ENCODE data around the gene SELENOO.

Gene SELENOO

DNA sequence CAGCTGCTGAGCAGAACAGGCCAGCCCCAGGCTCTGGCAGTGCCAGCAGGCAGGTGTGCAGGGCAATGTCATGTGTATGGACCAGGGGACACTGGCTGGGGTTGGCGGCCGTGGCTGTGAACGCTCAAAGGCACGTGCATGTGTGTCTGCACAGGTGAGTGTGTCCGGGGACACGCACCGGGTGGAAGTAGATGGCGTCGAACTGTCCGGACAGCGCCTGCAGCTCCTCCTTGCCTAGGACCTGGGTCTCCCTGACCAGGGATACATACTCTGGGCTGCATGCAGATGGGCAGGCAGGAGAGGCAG is 49.4 kb downstream of the SELENOO start:
- ATAC-seq (ENCODE audit: insufficient read depth, low read depth) (no peak), DNase-seq (no peak)
- Histone ChIP-seq H3K27ac (ENCODE audit: low read length) (peak overlapping the region; percentile 86), H3K4me3 (ENCODE audit: low read depth in 1 of 2, low read length in 2 of 2) (peak overlapping the region; percentile 96 to 100; a peak in 3 of 4 replicates), H3K4me1 (ENCODE audit: insufficient read depth, low read length) (peaks cover 44% of the 10 kb centered on the region), H3K9ac (ENCODE audit: low read depth, low read length) (peak overlapping the region; percentile 100), H3K4me2 (ENCODE audit: insufficient read depth, low read length) (peak overlapping the region; percentile 100), H3K36me3 (ENCODE audit: insufficient read depth, low read length) (peaks cover 49% of the 10 kb centered on the region), H2AFZ (ENCODE audit: low read depth, low read length) (no peak overlapping the region), H4K20me1 (ENCODE audit: insufficient read depth, low read length) (peaks cover 35% of the 10 kb centered on the region), H3K9me3 (ENCODE audit: insufficient read depth, low read length, severe bottlenecking) (no peaks in the 10 kb centered on the region), H3K79me2 (ENCODE audit: insufficient read depth, low read length) (peaks cover 38% of the 10 kb centered on the region), H3K27me3 (ENCODE audit: insufficient read depth, low read length, poor library complexity) (no peaks in the 10 kb centered on the region)
- TF ChIP-seq, protein P1, sequence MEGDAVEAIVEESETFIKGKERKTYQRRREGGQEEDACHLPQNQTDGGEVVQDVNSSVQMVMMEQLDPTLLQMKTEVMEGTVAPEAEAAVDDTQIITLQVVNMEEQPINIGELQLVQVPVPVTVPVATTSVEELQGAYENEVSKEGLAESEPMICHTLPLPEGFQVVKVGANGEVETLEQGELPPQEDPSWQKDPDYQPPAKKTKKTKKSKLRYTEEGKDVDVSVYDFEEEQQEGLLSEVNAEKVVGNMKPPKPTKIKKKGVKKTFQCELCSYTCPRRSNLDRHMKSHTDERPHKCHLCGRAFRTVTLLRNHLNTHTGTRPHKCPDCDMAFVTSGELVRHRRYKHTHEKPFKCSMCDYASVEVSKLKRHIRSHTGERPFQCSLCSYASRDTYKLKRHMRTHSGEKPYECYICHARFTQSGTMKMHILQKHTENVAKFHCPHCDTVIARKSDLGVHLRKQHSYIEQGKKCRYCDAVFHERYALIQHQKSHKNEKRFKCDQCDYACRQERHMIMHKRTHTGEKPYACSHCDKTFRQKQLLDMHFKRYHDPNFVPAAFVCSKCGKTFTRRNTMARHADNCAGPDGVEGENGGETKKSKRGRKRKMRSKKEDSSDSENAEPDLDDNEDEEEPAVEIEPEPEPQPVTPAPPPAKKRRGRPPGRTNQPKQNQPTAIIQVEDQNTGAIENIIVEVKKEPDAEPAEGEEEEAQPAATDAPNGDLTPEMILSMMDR (IDR thresholded peaks at IDR 0.05; ENCODE audit: borderline replicate concordance, extremely low read depth, low read length, poor library complexity, severe bottlenecking), result no peak
- TF ChIP-seq EZH2 (IDR thresholded peaks at IDR 0.05; ENCODE audit: borderline replicate concordance, low read depth, low read length, severe bottlenecking), result no peak

DNA sequence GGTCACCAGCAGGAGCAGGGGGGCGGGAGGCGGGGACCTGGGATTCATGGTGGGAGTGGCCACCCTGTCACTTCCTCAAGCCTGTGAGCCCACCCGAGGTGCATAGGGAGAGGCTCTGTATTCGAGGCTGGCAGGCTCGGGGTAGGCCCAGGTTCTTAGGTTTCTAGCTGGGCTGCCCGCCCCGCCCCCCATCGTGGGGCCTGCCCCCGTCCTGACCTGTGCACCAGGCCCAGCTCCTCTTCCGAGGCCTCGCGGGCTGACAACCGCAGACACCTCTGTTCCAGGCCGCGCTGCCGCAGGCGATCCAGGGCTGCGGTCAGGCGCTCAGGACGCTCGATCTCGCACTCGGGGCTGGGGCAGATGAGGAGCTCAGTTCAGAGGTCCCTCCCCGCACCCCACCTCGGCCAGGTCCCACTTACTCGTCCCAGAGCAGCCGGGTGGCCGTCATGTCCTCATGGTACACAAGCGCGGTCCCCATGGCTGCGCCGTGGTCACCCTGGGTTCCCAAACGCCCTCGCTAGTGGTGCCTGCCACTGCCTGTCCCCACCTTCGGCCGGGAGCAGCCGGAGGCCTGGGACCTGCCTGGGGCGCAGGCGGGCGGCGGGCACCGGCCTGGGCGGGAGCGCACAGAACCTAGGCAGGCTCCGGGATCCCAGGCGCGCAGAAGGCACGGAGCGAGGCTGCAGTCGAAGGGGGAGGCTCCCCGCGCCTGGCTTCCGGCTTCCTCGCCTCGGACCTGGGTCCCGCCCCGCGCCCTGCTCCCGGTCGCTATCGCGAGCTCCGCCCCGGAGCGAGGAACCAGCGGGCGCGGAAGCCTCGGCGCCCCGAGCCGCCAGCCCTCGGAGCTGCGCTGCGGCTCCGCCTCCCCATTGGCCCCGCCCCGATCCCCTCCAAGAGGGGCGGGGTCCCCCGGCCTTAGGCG is 50.0 kb downstream of the SELENOO start, which contains the start of gene HDAC10:
HDAC10 (minus strand) TSS at position 711 of the 922 bp plus-strand sequence; CDS start at position 478, 233 bp downstream.
- Histone ChIP-seq H2AFZ (ENCODE audit: low read depth, low read length) (peak within 1 kb of the TSS; percentile 98), H3K27me3 (ENCODE audit: insufficient read depth, low read length, poor library complexity) (no peaks in the 10 kb centered on the region), H3K4me2 (ENCODE audit: insufficient read depth, low read length) (peak within 1 kb of the TSS; percentile 100), H3K4me1 (ENCODE audit: insufficient read depth, low read length) (peaks cover 38% of the 10 kb centered on the region), H4K20me1 (ENCODE audit: insufficient read depth, low read length) (peaks cover 34% of the 10 kb centered on the region), H3K36me3 (ENCODE audit: insufficient read depth, low read length) (peaks cover 43% of the 10 kb centered on the region), H3K79me2 (ENCODE audit: insufficient read depth, low read length) (peaks cover 32% of the 10 kb centered on the region), H3K27ac (ENCODE audit: low read length) (peak within 1 kb of the TSS; percentile 86), H3K9ac (ENCODE audit: low read depth, low read length) (peak within 1 kb of the TSS; percentile 100), H3K9me3 (ENCODE audit: insufficient read depth, low read length, severe bottlenecking) (no peaks in the 10 kb centered on the region), H3K4me3 (ENCODE audit: low read depth in 1 of 2, low read length in 2 of 2) (peak within 1 kb of the TSS; percentile 96 to 100)
- DNase-seq, result peak; percentile 90
- TF ChIP-seq EZH2 (IDR thresholded peaks at IDR 0.05; ENCODE audit: borderline replicate concordance, low read depth, low read length, severe bottlenecking), result no peak
- TF ChIP-seq, protein P1 (IDR thresholded peaks at IDR 0.05; ENCODE audit: borderline replicate concordance, extremely low read depth, low read length, poor library complexity, severe bottlenecking), result no peak
- peak; percentile 91 for ATAC-seq (ENCODE audit: insufficient read depth, low read depth)

DNA sequence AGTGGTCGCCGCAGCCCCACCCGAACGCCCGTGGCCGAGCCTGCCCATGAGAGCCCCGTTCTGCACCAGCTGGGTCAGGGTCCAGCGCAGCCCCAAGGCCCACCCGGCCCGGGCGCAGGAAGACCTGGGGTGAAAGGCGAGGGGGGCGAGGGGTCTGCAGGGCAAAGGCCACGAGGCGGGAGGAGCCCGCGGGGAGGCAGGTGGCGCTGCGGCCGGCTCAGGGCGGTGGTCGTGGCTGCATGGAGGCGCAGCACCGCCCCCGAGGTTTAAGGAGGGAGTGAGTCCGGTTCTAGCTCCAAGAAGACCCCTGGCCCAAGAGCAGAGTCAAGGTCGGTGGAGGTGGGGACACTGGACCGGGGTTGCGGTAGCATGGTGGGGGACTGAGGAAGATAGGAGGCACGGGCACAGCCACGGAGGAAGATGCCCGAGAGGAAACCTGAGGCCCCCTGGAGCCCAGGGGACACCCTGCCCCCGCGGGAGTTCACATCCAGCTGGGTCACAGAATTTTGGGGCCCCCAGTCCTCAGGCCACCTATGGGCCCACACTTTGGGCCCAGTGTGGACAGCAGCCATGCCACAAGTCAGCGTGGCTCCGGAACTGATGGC is 50.8 kb downstream of the SELENOO start:
- Histone ChIP-seq H3K27me3 (ENCODE audit: insufficient read depth, low read length, poor library complexity) (no peaks in the 10 kb centered on the region), H3K27ac (ENCODE audit: low read length) (peak overlapping the region; percentile 56), H3K36me3 (ENCODE audit: insufficient read depth, low read length) (peaks cover 35% of the 10 kb centered on the region), H3K4me1 (ENCODE audit: insufficient read depth, low read length) (peaks cover 31% of the 10 kb centered on the region), H3K4me2 (ENCODE audit: insufficient read depth, low read length) (peak overlapping the region; percentile 100), H3K9me3 (ENCODE audit: insufficient read depth, low read length, severe bottlenecking) (no peaks in the 10 kb centered on the region), H3K4me3 (ENCODE audit: low read depth in 1 of 2, low read length in 2 of 2) (peak overlapping the region in 1 of 2 experiments; percentile 100; a peak in 2 of 4 replicates), H3K9ac (ENCODE audit: low read depth, low read length) (peak overlapping the region; percentile 100), H4K20me1 (ENCODE audit: insufficient read depth, low read length) (peaks cover 26% of the 10 kb centered on the region), H2AFZ (ENCODE audit: low read depth, low read length) (peak overlapping the region; percentile 98), H3K79me2 (ENCODE audit: insufficient read depth, low read length) (peaks cover 24% of the 10 kb centered on the region)
- no peak for TF ChIP-seq EZH2 (IDR thresholded peaks at IDR 0.05; ENCODE audit: borderline replicate concordance, low read depth, low read length, severe bottlenecking)
- TF ChIP-seq, protein P1 (IDR thresholded peaks at IDR 0.05; ENCODE audit: borderline replicate concordance, extremely low read depth, low read length, poor library complexity, severe bottlenecking), result no peak
- DNase-seq (no peak), ATAC-seq (ENCODE audit: insufficient read depth, low read depth) (no peak)

Data from DND-41 (cell line).